ENCODE results near the gene KLHL22.

DNA sequence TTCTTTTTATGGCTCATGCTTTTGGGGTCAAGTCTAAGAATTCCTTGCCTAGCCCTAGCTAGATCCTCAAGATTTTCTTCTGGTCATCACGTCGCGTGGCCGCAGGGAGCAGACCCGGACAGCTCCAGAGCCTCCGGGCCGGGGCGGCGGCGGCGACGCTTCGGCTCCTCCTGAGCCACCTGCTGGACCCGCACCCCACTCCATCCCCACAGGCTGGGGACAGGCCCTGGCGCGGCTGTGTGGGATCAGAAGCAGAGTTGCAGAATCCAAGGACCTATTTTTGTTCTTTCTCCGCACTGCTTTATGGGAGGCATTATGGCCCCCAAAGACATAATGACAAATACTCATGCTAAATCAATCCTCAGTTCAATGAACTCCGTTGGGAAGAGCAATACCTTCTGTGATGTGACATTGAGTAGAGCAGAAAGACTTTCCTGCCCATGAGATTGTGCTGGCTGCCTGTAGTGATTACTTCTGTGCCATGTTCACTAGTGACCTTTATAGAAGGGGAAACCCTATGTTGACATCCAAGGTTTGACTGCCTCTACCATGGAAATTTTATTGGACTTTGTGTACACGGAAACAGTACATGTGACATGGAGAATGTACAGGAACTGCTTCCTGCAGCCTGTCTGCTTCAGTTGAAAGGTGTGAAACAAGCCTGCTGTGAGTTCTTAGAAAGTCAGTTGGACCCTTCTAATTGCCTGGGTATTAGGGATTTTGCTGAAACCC, 45.6 kb downstream of the KLHL22 start:
- TF ChIP-seq, protein P1, sequence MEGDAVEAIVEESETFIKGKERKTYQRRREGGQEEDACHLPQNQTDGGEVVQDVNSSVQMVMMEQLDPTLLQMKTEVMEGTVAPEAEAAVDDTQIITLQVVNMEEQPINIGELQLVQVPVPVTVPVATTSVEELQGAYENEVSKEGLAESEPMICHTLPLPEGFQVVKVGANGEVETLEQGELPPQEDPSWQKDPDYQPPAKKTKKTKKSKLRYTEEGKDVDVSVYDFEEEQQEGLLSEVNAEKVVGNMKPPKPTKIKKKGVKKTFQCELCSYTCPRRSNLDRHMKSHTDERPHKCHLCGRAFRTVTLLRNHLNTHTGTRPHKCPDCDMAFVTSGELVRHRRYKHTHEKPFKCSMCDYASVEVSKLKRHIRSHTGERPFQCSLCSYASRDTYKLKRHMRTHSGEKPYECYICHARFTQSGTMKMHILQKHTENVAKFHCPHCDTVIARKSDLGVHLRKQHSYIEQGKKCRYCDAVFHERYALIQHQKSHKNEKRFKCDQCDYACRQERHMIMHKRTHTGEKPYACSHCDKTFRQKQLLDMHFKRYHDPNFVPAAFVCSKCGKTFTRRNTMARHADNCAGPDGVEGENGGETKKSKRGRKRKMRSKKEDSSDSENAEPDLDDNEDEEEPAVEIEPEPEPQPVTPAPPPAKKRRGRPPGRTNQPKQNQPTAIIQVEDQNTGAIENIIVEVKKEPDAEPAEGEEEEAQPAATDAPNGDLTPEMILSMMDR (IDR thresholded peaks at IDR 0.05; ENCODE audit: low read length) = no peak
- TF ChIP-seq EZH2 (optimal IDR thresholded peaks at IDR 0.05; ENCODE audit: low read depth, low read length) (no peak), EZH2phosphoT487 (IDR thresholded peaks at IDR 0.05; ENCODE audit: low read length) (no peak)
